Esophagus (tissue), 2 donors: ENCODE measurements around the gene BUD13. TPM values are rescaled to one million over a fixed set of nuclear protein-coding genes. Genes with fewer than 3 reads are reported as not detected.
"Not testable (repeated sequence)": the region's sequence is repeated elsewhere in the genome, so short reads cannot be mapped to it uniquely, and the experiment has no call there.

ENCODE experiments used
- H3K27ac ChIP-seq, 2 donors: one replicate each; pipeline ENCODE4 v1.5.1; 2013; ENCODE audit warnings: low read depth in 2 of 2, mild to moderate bottlenecking in 2 of 2, inconsistent platforms in 1 of 2, low read length in 1 of 2, moderate library complexity in 1 of 2
- H3K27me3 ChIP-seq, 2 donors: one replicate each; pipeline ENCODE4 v1.6.1; 2013; ENCODE audit warnings: low read length in 2 of 2, control low read depth in 1 of 2, mild to moderate bottlenecking in 1 of 2; ENCODE audit not compliant: insufficient read depth in 2 of 2, control insufficient read depth in 1 of 2
- H3K36me3 ChIP-seq, 2 donors: one replicate each; pipeline ENCODE4 v1.6.1; 2013; ENCODE audit warnings: low read length in 1 of 2; ENCODE audit not compliant: control insufficient read depth in 2 of 2, insufficient read depth in 2 of 2
- H3K4me1 ChIP-seq, 2 donors: one replicate each; pipeline ENCODE4 v1.6.1; 2013; ENCODE audit warnings: low read length in 1 of 2; ENCODE audit not compliant: control insufficient read depth in 2 of 2, insufficient read depth in 2 of 2
- H3K4me3 ChIP-seq, 2 donors: one replicate each; pipeline ENCODE4 v1.5.1; 2013; ENCODE audit warnings: low read length in 2 of 2, mild to moderate bottlenecking in 2 of 2, low read depth in 1 of 2, moderate library complexity in 1 of 2
- H3K9me3 ChIP-seq, 2 donors: one replicate each; pipeline ENCODE4 v1.6.1; 2013; ENCODE audit warnings: mild to moderate bottlenecking in 2 of 2, low read depth in 1 of 2, low read length in 1 of 2, moderate library complexity in 1 of 2; ENCODE audit not compliant: control insufficient read depth in 2 of 2, insufficient read depth in 1 of 2
- WGBS, 2 donors: extraction: QIAGEN DNeasy Blood & Tissue Kit; methylation state at CpG; one replicate each; pipeline ENCODE4 v1.1.7; 2013; 5-methylcytosine and 5-hydroxymethylcytosine counted together
- polyA plus RNA-seq, 2 donors: library from polyadenylated mRNA; stranded (reverse); fragments of 200-250 nt; gene quantifications; one replicate each; pipeline ENCODE4 v1.2.3, GENCODE V29; 2013
- donor health status: healthy with polysubstance abuse.
- donor health status: Bipolar disorder and iron deficiency.

The BUD13 gene
- polyA plus RNA-seq, 2 donors, result 9.6 to 11.4 TPM

DNA sequence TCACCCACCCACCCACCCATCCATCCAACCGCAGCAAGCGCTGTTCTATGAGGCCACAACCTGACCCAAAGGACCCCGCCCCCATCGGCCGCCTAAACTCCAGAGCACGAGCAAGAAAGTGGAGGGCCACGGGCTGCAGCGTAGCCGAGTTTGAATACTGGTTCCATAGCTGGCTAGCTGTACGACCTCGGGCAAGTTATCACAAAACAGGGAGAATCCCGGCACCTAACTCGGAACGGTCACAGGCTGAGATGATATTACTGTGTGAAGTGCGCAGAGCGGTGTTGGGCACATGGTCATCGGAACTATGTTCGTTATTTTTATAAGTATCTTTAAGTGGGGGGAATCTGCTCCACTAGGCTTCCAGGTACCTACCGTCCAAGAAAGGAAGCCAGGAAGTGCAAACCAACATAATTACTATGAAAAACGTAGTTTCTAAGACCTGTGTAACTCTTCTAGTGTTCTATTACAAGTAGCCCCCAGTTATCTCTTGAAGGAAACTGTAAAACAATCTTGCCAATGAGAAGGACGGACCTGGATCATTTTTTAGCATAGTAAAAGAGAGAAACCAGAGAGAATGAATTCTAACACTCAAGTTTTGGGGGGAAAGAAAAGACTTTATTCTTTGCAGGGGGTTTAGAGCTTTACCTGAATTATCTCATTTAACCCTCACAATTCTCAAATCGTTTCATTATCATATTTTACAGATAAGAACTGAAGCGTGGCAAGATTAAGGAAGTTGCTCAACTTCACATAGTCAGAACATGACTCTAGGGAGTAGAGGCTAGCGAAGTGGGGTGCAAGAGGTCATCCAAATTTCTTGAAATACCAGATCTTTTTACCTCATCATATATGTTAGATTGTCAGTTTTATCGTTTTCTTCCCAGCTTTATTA, 663 bp upstream of the BUD13 start:
- Histone ChIP-seq H3K9me3 (no peaks in the 10 kb centered on the region), H3K4me3 (peak overlapping the region; percentile 84 to 91), H3K36me3 (peaks cover 3 to 11% of the 10 kb centered on the region in 2 donors), H3K27ac (peak overlapping the region; percentile 94 to 95), H3K4me1 (peaks cover 0 to 5% of the 10 kb centered on the region in 2 donors), H3K27me3 (no peaks in the 10 kb centered on the region)
- whole genome bisulfite sequencing, 2 donors, result 4 to 5% methylated on average over 25 of the region's 25 CpGs

DNA sequence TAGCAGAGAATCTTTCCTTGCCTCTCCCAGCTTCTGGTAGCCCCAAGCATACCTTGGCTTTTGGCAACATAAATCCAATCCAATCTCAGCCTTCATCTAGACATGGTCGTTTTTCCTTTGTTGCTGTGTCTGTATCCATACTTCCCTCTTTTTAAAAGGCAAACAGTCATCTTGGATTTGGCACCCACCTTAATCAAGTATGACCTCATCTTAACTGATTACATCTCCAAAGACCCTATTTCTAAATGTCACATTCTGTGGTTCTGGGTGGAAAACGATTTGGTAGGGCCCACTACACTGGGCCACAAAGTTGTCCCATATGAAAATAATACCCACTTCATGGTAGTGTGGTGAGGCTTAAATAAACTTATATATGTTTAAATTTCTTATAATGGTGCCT, 852 bp downstream of the BUD13 start:
- Histone ChIP-seq H3K9me3 (no peaks in the 10 kb centered on the region), H3K27ac (no peak overlapping the region)
- 5 to 6% methylated on average over 2 of the region's 2 CpGs for WGBS, 2 donors

DNA sequence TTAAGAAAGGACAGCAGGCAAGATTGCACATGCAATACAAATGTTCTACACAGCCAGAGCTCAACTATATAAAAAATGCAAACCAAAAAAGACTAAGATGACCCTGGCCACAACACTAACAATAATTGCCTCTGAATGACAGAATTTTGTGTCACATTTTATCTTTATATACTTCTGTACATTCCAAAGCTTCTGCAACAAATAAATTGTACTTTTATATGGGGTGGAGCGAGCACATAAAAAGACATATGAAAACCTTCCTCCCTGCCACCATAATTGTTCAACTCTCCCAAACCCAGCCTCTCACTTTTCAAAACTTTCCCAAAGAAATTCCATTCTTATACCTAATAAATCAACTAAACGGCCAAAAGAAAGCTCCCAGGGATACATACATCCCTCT, 10.7 kb downstream of the BUD13 start:
- H3K9me3 ChIP-seq, result no peaks in the 10 kb centered on the region
- H3K27ac ChIP-seq, result no peak overlapping the region
- peaks cover 15 to 19% of the 10 kb centered on the region in 2 donors for H3K36me3 ChIP-seq
- H3K4me1 ChIP-seq, result no peaks in the 10 kb centered on the region
- H3K4me3 ChIP-seq, result no peak overlapping the region
- H3K27me3 ChIP-seq, result no peaks in the 10 kb centered on the region
- 87 to 91% methylated on average over 2 of the region's 2 CpGs for WGBS, 2 donors

More for the DNA sequence above, 852 bp downstream of the BUD13 start:
- Histone ChIP-seq H3K4me1 (peaks cover 0 to 5% of the 10 kb centered on the region in 2 donors), H3K27me3 (no peaks in the 10 kb centered on the region), H3K4me3 (peak overlapping the region; percentile 32 to 91), H3K36me3 (peaks cover 3 to 6% of the 10 kb centered on the region in 2 donors)

DNA sequence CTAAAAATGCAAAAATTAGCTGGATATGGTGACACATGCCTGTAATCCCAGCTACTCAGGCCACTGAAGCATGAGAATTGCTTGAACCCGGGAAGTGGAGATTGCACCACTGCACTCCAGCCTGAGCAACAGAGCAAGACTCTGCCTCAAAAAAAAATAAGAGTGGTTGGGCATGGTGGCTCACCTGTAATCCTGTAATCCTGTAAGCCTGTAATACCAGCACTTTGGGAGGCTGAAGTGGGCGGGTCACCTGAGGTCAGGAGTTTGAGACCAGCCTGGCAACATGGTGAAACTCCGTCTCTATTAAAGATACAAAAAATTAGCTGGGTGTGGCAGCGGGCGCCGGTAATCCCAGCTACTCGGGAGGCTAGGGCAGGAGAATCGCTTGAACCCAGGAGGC, 16.7 kb downstream of the BUD13 start:
- not testable (repeated sequence) for H3K4me3 ChIP-seq, H3K9me3 ChIP-seq, H3K27ac ChIP-seq, H3K27me3 ChIP-seq, H3K36me3 ChIP-seq, H3K4me1 ChIP-seq
- WGBS, 2 donors, result 83 to 85% methylated on average over 8 of the region's 8 CpGs

DNA sequence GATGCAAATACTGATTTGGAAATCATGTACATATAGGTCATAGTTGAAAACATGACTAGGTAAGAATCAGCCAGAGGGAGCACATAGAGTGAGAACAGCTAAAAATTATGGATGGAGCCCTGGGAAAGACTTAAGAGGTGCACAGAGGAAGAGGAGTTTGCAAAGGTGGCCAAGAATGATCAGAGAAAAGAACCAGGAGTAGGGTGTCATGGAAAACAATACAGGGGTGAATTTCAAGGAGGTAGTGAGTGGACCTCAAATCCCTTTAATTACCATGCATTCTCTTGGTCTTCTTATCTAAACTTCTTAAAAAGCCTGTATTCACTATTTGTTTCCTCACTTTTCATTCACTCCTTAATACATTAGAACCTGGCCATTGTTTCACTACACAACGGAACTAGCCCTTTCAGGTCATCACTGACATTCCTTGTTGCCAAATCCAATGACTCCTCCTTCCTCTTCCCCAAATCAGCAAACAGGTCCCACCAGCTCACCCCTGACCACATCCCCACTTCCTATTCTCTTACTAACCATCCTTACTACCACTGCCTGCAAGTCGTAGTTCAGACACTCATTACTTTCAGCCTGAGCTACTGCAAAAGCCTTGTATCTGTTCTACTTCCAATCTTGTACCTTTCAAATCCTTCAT, 22.6 kb downstream of the BUD13 start:
- H3K27me3 ChIP-seq, result no peaks in the 10 kb centered on the region
- H3K27ac ChIP-seq, result no peak overlapping the region
- H3K4me3 ChIP-seq, result no peak overlapping the region
- H3K4me1 ChIP-seq, result no peaks in the 10 kb centered on the region
- H3K36me3 ChIP-seq, result peaks cover 6 to 11% of the 10 kb centered on the region in 2 donors
- H3K9me3 ChIP-seq, result no peaks in the 10 kb centered on the region
- 86 to 90% methylated on average over 2 of the region's 2 CpGs for WGBS, 2 donors

DNA sequence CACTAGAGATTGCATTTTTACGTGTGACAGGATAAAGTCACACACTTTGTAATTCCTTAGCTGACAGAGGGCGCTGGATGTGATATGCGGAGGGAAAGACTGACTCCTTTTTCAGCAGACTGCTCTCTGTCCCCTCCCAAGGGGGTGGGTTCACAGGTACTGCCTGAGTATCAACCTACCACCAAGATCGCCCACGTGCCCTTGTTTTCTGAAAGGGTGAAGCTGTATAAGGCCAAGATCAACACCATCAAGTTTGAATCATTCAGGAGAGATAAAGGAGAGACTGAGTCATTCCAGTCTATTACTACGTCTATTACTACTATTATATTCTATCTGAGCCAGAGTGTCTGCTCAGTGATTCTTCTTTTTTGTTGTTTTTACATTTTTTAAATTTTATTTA, 30.7 kb downstream of the BUD13 start:
- 87 to 89% methylated on average over 6 of the region's 6 CpGs for WGBS, 2 donors
- H3K4me1 ChIP-seq, result no peaks in the 10 kb centered on the region
- H3K36me3 ChIP-seq, result peaks cover 0 to 8% of the 10 kb centered on the region in 2 donors
- H3K9me3 ChIP-seq, result peaks cover 0 to 3% of the 10 kb centered on the region in 2 donors
- no peaks in the 10 kb centered on the region for H3K27me3 ChIP-seq
- no peak overlapping the region for H3K27ac ChIP-seq
- H3K4me3 ChIP-seq, result no peak overlapping the region

DNA sequence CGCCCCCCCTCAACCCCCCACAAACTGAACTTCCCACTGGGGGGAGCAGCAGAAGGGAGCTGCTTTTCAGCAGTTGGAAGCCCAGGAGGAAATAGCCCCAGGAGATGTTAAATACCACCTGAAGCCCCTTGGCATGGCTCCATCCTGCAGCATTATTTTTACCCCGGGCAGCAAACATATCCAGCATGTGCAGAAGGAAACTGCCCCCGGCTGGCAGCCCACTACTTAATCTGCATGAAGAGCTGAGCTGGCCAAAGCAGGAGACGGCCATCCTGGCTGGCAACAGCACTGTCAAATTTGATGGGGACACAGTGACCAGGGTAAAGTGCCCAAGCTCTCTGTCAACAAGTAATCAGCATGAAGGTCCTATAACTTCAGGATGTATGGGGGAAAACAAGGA, 32.0 kb downstream of the BUD13 start:
- no peaks in the 10 kb centered on the region for H3K36me3 ChIP-seq
- no peak overlapping the region for H3K27ac ChIP-seq
- 69 to 71% methylated on average over 4 of the region's 4 CpGs for WGBS, 2 donors
- peaks cover 0 to 3% of the 10 kb centered on the region in 2 donors for H3K9me3 ChIP-seq
- no peaks in the 10 kb centered on the region for H3K4me1 ChIP-seq
- no peak overlapping the region for H3K4me3 ChIP-seq
- H3K27me3 ChIP-seq, result no peaks in the 10 kb centered on the region

DNA sequence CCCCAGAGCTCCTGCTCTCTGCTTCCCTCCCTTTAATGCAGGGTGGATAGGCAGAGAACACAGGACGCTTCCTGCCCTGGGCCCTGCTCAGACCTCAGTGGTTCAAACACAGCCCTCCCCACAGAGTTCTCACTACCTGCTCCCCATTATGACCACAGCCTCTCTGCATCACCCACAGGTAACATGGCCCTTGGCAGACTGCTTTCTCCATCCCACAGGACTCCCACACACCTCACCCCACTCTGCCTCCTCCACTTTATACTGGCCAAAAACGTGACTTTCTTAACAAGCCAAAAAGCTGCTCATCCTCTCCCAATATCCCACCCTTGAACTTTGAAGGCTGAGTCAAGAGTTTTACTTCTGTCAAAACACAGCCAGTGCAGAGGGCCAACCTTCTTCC, 33.8 kb downstream of the BUD13 start:
- WGBS, 2 donors, result 79% methylated on average over 2 of the region's 2 CpGs
- Histone ChIP-seq H3K9me3 (peaks cover 0 to 3% of the 10 kb centered on the region in 2 donors), H3K27ac (no peak overlapping the region), H3K4me3 (no peak overlapping the region), H3K27me3 (no peaks in the 10 kb centered on the region), H3K4me1 (no peaks in the 10 kb centered on the region), H3K36me3 (no peaks in the 10 kb centered on the region)

DNA sequence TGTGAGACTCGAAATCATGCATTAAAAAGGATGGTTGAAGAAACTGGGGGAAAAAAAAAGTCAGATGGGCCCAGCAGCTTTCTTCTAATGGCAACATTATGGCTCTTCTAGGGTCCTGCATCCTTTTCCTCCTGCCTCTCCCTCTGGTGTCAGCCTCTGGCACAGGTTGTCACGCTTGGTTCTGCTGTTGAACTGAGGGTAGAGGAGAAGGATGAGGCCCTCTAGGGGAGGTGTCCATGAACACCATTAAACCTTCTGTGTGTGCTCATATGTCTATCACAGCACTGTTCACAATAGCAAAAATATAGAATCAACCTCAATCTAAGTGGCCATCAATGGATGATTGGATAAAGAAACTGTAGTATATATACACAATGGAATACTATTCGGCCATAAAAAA, 36.0 kb downstream of the BUD13 start:
- no peak overlapping the region for H3K27ac ChIP-seq
- H3K4me1 ChIP-seq, result no peaks in the 10 kb centered on the region
- H3K4me3 ChIP-seq, result no peak overlapping the region
- WGBS, 2 donors, result 93 to 96% methylated on average over 3 of the region's 3 CpGs
- H3K27me3 ChIP-seq, result no peaks in the 10 kb centered on the region
- no peaks in the 10 kb centered on the region for H3K36me3 ChIP-seq
- peaks cover 0 to 3% of the 10 kb centered on the region in 2 donors for H3K9me3 ChIP-seq
